Right lung (tissue), 10 donors: ENCODE data around the gene LAPTM5. TPM values are rescaled to one million over a fixed set of nuclear protein-coding genes. Genes with fewer than 3 reads are reported as not detected.
A peak's percentile ranks its signal among the peaks of the same experiment; 100 is the strongest.
"Not testable (repeated sequence)": the region's sequence is repeated elsewhere in the genome, so short reads cannot be mapped to it uniquely, and the experiment has no call there.

ENCODE experiments used
- DNase-seq, 2 donors: peaks; one replicate each; pipeline ENCODE4 v3.0.0-alpha.2; 2013
- long read RNA-seq, 8 donors: transcript quantifications; one replicate each; lab custom pipeline, GENCODE V29; 2026
- polyA plus RNA-seq, 5 donors: library from polyadenylated mRNA; unstranded; fragments of 120-200 nt; gene quantifications; one replicate each; pipeline versions ENCODE4 v1.2.1 to v1.2.3, GENCODE V29; 2013; ENCODE audit warnings: inconsistent platforms in 1 of 5, low replicate concordance in 1 of 5; ENCODE audit not compliant: insufficient read length in 5 of 5, insufficient read depth in 1 of 5

Gene LAPTM5
- 10 to 100 TPM; 24.7 to 29.7 (median 25.4) TPM for polyA plus RNA-seq
- long read RNA-seq, donor 1, transcript LAPTM5-201 (8 exons, 2,223 nt), result major isoform, 20 of 25 reads
- long read RNA-seq, donor 1, partial matches to known transcripts, result 5 of 25 reads
- long read RNA-seq, donor 1, other reads (novel, unspliced or antisense), result 0 of 25 reads
- long read RNA-seq, donor 2, transcript LAPTM5-201 (8 exons, 2,223 nt), result major isoform, 10 of 10 reads
- long read RNA-seq, donor 2, partial matches to known transcripts, result 0 of 10 reads
- long read RNA-seq, donor 2, other reads (novel, unspliced or antisense), result 0 of 10 reads
- long read RNA-seq, donor 3, transcript LAPTM5-201 (8 exons, 2,223 nt), result major isoform, 11 of 11 reads
- long read RNA-seq, donor 3, partial matches to known transcripts, result 0 of 11 reads
- long read RNA-seq, donor 3, other reads (novel, unspliced or antisense), result 0 of 11 reads
- long read RNA-seq, donor 4, transcript LAPTM5-201 (8 exons, 2,223 nt), result major isoform, 11 of 12 reads
- long read RNA-seq, donor 4, partial matches to known transcripts, result 0 of 12 reads
- long read RNA-seq, donor 4, other reads (novel, unspliced or antisense), result 0 of 12 reads
- long read RNA-seq, donor 5, transcript LAPTM5-201 (8 exons, 2,223 nt), result major isoform, 10 of 11 reads
- long read RNA-seq, donor 5, partial matches to known transcripts, result 0 of 11 reads
- long read RNA-seq, donor 5, other reads (novel, unspliced or antisense), result 0 of 11 reads
- long read RNA-seq, donor 6, transcript LAPTM5-201 (8 exons, 2,223 nt), result major isoform, 9 of 10 reads
- long read RNA-seq, donor 6, partial matches to known transcripts, result 0 of 10 reads
- long read RNA-seq, donor 6, other reads (novel, unspliced or antisense), result 0 of 10 reads
- long read RNA-seq, donor 7, partial matches to known transcripts, result 0 of 4 reads
- long read RNA-seq, donor 7, other reads (novel, unspliced or antisense), result 0 of 4 reads
- long read RNA-seq, donor 8, transcript LAPTM5-201 (8 exons, 2,223 nt), result major isoform, 5 of 5 reads
- long read RNA-seq, donor 8, partial matches to known transcripts, result 0 of 5 reads
- long read RNA-seq, donor 8, other reads (novel, unspliced or antisense), result 0 of 5 reads

GRCh38 chr1:30757352-30758120, at the start of gene LAPTM5:
Gene LAPTM5, minus strand, starts transcription at chr1:30757774. Its CDS starts 29 bp downstream, at chr1:30757745.
- DNase-seq, result no peak

DNA sequence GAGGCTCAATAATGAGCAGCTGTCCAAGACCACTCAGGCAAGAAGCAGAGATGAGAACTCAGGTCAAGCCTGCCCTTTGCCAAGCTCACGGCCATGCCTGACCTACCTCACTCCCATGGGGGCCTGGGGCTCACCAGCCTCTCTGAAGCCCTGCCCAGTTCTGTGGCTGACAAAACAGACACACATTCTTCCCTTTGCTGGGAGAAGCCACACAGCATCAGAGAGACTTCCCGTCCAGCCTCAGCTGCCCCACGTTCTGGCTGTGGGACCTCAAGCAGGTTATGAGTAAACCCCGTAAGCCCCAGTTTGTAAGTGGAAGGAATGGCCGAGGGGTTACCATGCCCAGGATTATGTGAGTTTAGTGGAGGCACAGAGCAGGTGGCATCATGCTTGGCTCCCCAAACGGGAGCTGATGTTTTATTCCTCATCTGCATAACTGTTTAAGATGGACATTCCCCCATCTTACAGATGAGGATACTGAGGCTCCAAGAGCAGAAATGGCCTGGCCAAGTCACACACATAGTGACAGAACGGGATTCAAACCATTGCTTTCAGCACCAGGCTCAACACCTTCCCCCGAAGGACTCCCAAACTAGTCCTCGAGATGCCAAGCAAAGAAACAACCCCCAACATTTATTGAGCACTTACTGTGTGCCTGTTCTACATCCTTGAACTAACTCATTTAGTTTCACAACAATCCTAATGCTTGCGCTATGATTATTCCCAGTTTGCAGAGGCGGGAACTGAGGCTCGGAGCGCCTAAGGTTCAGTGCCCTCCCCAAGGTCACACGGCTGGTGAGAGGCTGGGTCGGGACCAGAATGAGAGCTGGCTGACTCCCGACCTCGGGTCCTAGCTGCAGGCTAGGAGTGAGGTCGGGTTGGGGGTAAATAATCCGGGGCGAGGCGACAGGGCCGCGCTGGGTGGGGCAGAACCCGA, 49.1 kb upstream of the LAPTM5 start:
- no peak for DNase-seq

DNA sequence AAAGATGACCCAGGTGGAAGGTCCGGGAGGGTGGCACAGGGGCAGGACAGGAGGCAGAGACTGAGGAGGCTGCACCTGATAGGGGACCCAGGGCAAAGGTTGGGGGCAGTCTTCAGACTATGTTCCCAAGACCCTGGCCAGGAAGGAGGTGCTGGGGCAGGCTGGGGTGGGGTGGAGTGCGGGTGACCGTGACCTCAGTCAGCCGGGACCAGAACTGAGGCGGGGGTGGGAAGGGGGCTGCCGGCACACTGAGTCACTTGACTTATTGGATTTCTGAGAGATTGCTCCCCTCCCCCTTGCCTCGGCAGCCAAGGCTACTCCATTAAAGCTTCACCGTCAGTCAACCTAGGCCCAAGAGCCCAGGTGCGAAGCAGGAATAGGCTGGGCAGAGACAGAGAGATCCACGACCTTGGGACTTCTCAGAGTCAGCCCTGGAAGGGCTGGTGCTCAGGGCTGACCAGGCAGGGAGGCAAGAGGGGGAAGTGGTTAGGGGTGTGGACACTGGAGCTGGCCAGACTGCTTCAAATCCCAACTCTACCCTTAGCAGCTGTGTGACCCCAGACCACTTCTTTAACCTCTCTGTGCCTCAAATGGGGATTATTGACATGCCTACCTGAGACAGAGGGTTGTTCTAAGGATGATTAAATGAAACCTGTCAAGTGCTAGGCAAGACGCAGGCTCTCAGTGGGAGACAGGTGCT, 47.9 kb upstream of the LAPTM5 start:
- no peak for DNase-seq

DNA sequence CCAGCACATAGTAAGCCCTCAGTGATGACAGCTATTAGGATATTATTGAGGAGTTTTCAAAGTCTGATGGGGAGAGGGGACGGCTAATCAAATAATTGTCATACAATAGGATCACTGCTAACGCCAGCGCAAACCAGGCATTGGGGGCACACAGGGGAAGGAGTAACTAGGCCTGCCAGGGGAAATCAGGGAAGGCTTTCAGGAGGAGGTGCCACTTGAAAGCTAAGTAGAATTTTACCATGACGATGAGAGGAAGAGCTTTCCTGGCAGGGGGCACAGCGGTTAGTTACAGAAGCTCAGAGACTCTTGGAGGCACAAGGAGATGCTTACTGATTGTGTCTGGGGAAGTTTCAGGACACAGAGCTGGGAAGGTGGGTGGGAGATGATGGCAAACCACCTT, 47.2 kb upstream of the LAPTM5 start:
- DNase-seq, result no peak

DNA sequence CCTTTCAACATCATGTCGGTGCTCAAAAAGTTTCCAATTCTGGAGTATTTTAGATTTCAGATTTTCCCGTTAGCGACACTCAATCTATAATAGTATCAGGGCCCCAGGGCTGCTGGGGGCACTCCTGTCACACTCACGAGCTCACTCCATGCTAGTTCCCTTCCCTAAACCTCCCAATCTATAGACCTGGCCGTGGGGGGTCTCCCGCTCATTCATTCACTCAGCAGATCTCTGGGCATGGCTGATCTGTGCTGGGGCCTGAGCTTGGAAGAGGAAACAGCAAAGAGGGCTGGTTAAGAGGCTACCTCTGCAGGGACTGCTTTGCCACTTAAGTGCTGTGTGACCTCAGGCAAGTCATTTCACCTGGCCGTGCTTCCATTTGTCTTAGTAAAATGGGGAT, 46.8 kb upstream of the LAPTM5 start:
- DNase-seq, result no peak

- no peak for DNase-seq
Measured at GRCh38 chr1:30803562-30803961, 46.0 kb upstream of the LAPTM5 start.

GRCh38 chr1:30801771-30802198, 44.2 kb upstream of the LAPTM5 start:
- DNase-seq, result peak; percentile 56 to 75

GRCh38 chr1:30799233-30799511, 41.6 kb upstream of the LAPTM5 start:
- no peak for DNase-seq

DNA sequence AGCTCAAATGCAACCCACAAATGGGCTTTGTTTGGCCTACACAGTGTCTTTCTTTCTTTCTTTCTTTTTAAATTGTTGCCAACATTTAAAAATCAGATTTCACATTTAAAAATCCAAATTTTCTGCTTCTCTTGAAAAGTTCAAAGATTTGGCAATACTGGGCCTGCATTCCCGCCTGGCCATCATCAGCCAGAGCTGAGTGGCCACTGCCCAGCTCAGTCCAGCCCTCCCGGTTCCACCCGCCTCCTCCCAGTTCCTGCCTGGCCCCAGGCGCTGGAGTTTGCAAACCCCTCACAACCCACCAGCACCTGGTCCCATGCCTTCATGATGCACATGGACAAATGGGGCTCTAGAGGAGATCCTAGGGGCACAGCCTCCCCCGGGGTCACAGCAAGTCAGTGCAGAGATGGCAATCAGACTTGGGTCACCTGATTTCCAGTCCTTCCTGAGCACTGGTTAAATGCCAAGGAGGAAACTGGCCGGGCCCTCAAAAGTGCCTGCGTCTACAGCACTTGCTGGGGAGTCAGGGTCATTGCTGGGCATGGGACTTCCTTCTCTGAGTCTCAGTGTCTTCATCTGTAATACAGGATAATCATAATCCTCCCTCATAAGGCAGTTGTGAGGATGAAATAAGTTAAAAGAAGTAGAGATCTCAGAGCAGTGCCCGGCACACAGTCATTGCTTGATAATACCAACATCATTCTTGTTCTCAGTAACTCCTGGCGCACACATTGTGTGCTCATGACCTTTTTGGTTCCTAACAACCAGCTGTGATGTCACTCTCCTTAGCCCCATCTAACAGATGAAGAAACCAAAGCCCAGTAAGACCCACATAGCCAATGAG, 41.0 kb upstream of the LAPTM5 start:
- DNase-seq, result no peak

- DNase-seq, result no peak
Measured at GRCh38 chr1:30795026-30795425, 37.5 kb upstream of the LAPTM5 start.

GRCh38 chr1:30794260-30794659, 36.7 kb upstream of the LAPTM5 start:
- no peak for DNase-seq

DNA sequence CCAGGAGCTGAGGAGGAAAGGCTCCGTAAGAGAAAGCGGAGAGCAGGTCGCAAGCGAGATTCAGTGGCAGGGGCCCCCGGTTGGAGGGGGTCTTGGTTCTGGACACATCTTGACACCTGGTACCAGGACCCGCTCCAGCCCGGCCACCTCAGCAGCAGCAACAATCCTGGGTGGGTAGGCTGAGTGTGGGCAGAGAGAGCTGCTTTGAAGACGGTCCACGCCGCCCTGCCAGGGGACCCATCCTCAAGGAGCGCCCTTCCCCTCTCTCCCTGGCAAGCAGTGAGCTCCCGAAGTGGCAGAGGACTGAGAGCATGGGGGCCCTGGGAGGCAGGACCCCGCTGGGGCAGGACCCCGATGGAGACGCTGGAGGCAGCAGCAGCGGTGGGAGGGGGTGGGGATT, 35.6 kb upstream of the LAPTM5 start:
- no peak for DNase-seq

DNA sequence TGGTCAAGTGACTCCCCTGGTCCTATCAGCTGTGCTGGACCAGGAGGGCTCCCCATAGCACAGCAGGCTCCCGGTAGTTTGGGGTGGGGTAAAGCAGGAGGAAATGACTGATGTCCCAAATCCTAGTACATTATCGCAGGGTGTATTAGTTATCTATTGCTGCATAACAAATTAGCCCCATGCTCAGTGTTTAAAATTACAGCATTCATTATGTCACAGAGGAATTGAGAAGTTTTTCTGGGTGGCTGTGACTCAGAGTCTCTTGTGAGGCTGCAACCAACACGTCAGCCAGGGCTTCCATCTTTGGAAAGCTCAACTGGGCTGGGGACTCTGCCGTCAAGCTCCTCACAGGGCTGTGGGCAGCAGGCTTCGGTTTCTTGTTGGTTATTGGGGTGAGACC, 34.3 kb upstream of the LAPTM5 start:
- DNase-seq, result no peak

GRCh38 chr1:30790850-30791778, 33.5 kb upstream of the LAPTM5 start:
- DNase-seq, result no peak

- DNase-seq, result not testable (repeated sequence)
Measured at GRCh38 chr1:30790256-30790525, 32.6 kb upstream of the LAPTM5 start.

GRCh38 chr1:30789388-30790255, 32.0 kb upstream of the LAPTM5 start:
- no peak for DNase-seq
